Measurements from ENCODE around the gene LRRC10B. TPM values are rescaled to one million over a fixed set of nuclear protein-coding genes. Genes with fewer than 3 reads are reported as not detected.

LRRC10B gene
- total RNA-seq, 2 experiments from 2014 or later = not detected

- intact Hi-C loops (cut with DNase I, micrococcal nuclease) = no loop called here
- Histone ChIP-seq H3K4me1 (ENCODE audit: insufficient read depth, low read length) (no peaks in the 10 kb centered on the region), H3K27me3 (ENCODE audit: control insufficient read depth in 1 of 2, insufficient read depth in 2 of 2, low read length in 2 of 2) (peaks cover 7 to 9% of the 10 kb centered on the region in 2 experiments), H3K36me3 (ENCODE audit: insufficient read depth, low read length) (no peaks in the 10 kb centered on the region), H3K27ac (ENCODE audit: low read depth in 1 of 2, low read length in 2 of 2) (no peak overlapping the region), H3K9me3 (ENCODE audit: control insufficient read depth in 1 of 2, insufficient read depth in 1 of 2, low read length in 2 of 2) (peaks cover 0 to 12% of the 10 kb centered on the region in 2 experiments), H3K4me3 (ENCODE audit: low read length) (no peak overlapping the region)
- ChIA-PET CTCF (no interaction called here), POLR2A (no interaction called here)
- Mint-ChIP-seq H3K9me3 (no peaks in the 10 kb centered on the region), H3K27me3 (peaks cover 21% of the 10 kb centered on the region), H3K36me3 (ENCODE audit: low read depth) (no peaks in the 10 kb centered on the region), H3K4me3 (no peak overlapping the region), H3K27ac (no peak overlapping the region), H3K4me1 (ENCODE audit: low read depth) (no peaks in the 10 kb centered on the region)
- no peak for DNase-seq
- no peak for TF ChIP-seq CTCF (IDR thresholded peaks at IDR 0.05)
- ATAC-seq (ENCODE audit: poor library complexity) = no peak
These were observed 38.7 kb downstream of the LRRC10B start for GRCh38 chr11:61547246-61547645.

- Histone ChIP-seq H3K4me1 (ENCODE audit: insufficient read depth, low read length) (no peaks in the 10 kb centered on the region), H3K9me3 (ENCODE audit: control insufficient read depth in 1 of 2, insufficient read depth in 1 of 2, low read length in 2 of 2) (peaks cover 0 to 12% of the 10 kb centered on the region in 2 experiments), H3K36me3 (ENCODE audit: insufficient read depth, low read length) (no peaks in the 10 kb centered on the region), H3K27me3 (ENCODE audit: control insufficient read depth in 1 of 2, insufficient read depth in 2 of 2, low read length in 2 of 2) (peaks cover 18 to 26% of the 10 kb centered on the region in 2 experiments), H3K27ac (ENCODE audit: low read depth in 1 of 2, low read length in 2 of 2) (no peak overlapping the region), H3K4me3 (ENCODE audit: low read length) (no peak overlapping the region)
- Mint-ChIP-seq H3K27me3 (peaks cover 37% of the 10 kb centered on the region), H3K27ac (no peak overlapping the region), H3K9me3 (no peaks in the 10 kb centered on the region), H3K4me3 (no peak overlapping the region), H3K36me3 (ENCODE audit: low read depth) (no peaks in the 10 kb centered on the region), H3K4me1 (ENCODE audit: low read depth) (peaks cover under 1% of the 10 kb centered on the region)
- ATAC-seq (ENCODE audit: poor library complexity) (no peak), DNase-seq (no peak)
- ChIA-PET CTCF (no interaction called here), POLR2A (no interaction called here)
- no peak for TF ChIP-seq CTCF (IDR thresholded peaks at IDR 0.05)
- intact Hi-C loops (cut with DNase I, micrococcal nuclease) = no loop called here
These were observed 40.6 kb downstream of the LRRC10B start for GRCh38 chr11:61549177-61549576.

GRCh38 chr11:61549662-61550568 lies 41.4 kb downstream of the LRRC10B start:
- ChIA-PET POLR2A (no interaction called here), CTCF (no interaction called here)
- Mint-ChIP-seq H3K4me1 (ENCODE audit: low read depth) (peaks cover 5% of the 10 kb centered on the region), H3K36me3 (ENCODE audit: low read depth) (no peaks in the 10 kb centered on the region), H3K9me3 (no peaks in the 10 kb centered on the region), H3K27me3 (peaks cover 43% of the 10 kb centered on the region), H3K4me3 (no peak overlapping the region), H3K27ac (no peak overlapping the region)
- Histone ChIP-seq H3K9me3 (ENCODE audit: control insufficient read depth in 1 of 2, insufficient read depth in 1 of 2, low read length in 2 of 2) (peaks cover 0 to 12% of the 10 kb centered on the region in 2 experiments), H3K36me3 (ENCODE audit: insufficient read depth, low read length) (no peaks in the 10 kb centered on the region), H3K4me3 (ENCODE audit: low read length) (no peak overlapping the region), H3K27ac (ENCODE audit: low read depth in 1 of 2, low read length in 2 of 2) (no peak overlapping the region), H3K4me1 (ENCODE audit: insufficient read depth, low read length) (no peaks in the 10 kb centered on the region), H3K27me3 (ENCODE audit: control insufficient read depth in 1 of 2, insufficient read depth in 2 of 2, low read length in 2 of 2) (peaks cover 24 to 33% of the 10 kb centered on the region in 2 experiments)
- no peak for TF ChIP-seq CTCF (IDR thresholded peaks at IDR 0.05)
- no peak for DNase-seq
- ATAC-seq (ENCODE audit: poor library complexity) = no peak
- intact Hi-C loops (cut with DNase I, micrococcal nuclease) = no loop called here

Measured in CD4-positive, alpha-beta T cell (primary cell).